Measurements from ENCODE around the gene FBLN2.
"Not testable (repeated sequence)": the region's sequence is repeated elsewhere in the genome, so short reads cannot be mapped to it uniquely, and the experiment has no call there.

Gene FBLN2

GRCh38 chr3:13550791-13551360 lies 2.0 kb downstream of the FBLN2 start:
- DNase-seq, result no peak

GRCh38 chr3:13552857-13553652 lies 4.1 kb downstream of the FBLN2 start:
- no peak for DNase-seq

GRCh38 chr3:13553686-13554085 lies 4.8 kb downstream of the FBLN2 start:
- no peak for DNase-seq

DNA sequence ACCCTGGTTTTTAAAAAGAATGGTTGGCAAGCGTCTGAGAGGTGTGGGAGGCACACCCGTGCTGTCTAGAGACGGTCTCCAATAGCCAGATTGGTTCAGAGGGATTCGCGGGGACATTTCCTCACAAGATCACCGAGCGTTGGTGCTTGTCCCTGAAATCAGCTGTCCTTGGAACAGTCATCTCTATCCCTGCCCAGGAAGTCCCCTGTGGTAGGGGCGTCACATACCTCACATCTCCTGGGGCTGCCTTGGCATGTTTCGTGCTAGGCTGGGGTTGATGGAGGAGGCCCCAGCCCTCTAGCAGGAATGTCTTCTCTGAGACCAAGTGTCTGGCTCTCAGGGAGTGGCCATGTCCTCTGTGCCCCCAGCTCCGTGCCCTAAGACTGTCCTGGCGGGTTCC lies 6.8 kb downstream of the FBLN2 start:
- DNase-seq, result no peak

DNA sequence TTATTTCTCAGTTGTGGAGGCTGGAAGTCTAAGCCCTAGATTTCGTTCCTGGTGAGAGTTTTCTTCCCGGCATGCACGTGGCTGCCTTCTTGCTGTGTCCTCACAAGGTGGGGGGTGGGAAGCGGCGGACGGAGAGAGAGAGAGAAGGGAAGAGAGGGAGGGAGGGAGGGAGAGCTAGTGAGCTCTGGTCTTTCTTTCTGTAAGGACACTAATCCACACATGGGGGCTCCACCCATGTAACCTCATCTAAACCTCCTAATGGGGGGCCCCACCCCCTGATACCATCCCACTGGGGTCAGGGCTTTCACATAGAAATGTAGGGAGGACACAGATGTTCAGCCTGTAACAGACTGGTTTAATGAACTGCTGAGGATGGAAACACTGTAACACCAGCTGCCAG lies 7.3 kb downstream of the FBLN2 start:
- no peak for DNase-seq

DNA sequence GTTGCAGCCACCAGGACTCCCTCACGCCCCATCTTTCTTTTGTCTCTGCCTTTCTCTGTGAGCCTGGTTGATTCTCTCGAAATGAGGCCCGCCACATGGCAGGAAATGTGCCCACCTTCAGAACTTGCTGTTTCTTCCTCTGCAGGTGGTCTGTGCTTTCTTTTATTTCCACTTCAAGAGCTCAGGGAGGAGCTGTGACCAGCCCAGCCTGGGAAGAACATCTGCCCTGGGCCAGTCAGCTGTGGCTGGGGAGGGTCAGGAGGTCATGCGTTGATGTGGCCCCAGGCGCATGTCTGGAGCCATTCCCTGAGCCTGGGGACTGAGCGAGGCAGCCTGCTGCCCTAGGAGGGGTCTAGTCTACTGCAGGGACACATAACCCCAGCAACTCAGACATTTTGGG lies 8.0 kb downstream of the FBLN2 start:
- no peak for DNase-seq

GRCh38 chr3:13557417-13557816 lies 8.5 kb downstream of the FBLN2 start:
- DNase-seq, result no peak

DNA sequence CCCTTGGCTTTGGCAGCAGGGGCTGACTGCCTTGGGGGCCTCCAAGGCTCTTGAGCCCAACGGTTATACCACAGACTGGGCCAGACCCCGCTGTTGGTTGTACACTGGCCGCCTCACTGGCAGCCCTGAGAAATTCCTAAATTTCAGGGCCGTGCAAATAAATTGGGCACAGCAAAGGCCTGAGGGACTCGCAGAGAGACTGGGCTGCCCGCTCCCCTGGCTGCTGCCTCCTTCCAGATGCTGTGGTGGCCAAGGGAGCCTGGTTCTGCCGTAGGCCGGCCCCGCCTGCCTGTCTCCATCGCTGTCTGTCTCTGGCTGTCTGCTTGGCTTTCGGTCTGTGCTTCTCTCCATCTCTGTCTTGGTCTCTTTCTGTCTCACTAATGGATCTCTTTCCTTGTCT lies 9.0 kb downstream of the FBLN2 start:
- no peak for DNase-seq

DNA sequence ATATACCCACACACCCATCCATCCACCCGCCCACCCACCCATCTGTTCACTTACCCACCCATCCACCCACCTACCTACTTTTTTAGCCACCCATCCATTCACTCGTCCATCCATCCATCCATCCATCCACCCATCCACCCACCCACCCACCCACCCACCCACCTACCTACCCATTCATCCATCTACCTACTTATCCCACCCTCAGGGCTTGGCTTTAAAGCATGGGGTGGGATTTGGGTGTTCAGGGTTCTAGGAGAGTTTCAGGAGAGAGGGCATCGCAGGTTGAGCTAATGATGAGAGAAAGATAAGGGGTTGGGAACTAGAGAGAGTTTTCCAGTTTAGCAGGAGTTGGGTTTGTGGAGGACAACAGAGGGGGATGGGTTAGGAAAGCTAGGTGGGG lies 9.7 kb downstream of the FBLN2 start:
- no peak for DNase-seq

GRCh38 chr3:13559764-13560525 lies 11.0 kb downstream of the FBLN2 start:
- no peak for DNase-seq

DNA sequence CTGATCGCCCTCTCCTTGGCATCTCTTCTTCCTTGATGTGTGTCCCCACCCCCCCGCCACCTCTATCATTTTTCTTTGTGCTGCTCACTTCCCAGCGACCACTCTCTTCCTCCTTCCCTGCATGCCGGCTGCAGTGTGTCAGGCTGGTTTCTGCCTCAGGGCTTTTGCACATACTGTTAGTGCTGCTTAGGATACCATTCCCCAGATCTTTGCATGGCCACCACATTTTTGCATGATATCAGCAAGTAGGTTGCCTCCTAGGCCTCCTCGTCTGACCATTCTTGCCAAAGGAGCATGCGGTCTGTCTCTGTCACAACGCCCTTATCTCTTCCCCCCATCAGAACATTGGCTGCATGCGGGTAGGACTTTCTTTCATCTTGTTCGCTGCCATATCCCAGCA lies 12.5 kb downstream of the FBLN2 start:
- DNase-seq, result no peak

GRCh38 chr3:13561967-13562366 lies 13.0 kb downstream of the FBLN2 start:
- no peak for DNase-seq

- not testable (repeated sequence) for DNase-seq
Measured at GRCh38 chr3:13562421-13562820, 13.5 kb downstream of the FBLN2 start.

GRCh38 chr3:13563321-13563720 lies 14.4 kb downstream of the FBLN2 start:
- no peak for DNase-seq

GRCh38 chr3:13563911-13564310 lies 15.0 kb downstream of the FBLN2 start:
- DNase-seq, result no peak

GRCh38 chr3:13564751-13565560 lies 16.0 kb downstream of the FBLN2 start:
- no peak for DNase-seq

- DNase-seq, result no peak
Measured at GRCh38 chr3:13565581-13566452, 16.9 kb downstream of the FBLN2 start.

DNA sequence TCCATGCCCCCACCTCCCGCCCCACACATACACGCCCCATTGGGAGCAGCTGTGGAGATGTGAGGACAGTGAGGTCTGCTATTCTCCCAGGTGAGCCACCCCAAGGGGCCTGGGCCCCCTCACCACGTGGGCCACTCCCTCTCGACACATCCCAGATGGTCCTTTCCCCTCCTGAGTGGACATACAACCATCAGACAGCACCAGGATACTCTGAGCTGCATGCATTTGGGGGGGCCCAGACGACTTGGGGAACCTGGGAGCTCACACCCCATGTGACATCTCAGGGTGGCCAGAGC lies 17.5 kb downstream of the FBLN2 start:
- DNase-seq, result no peak

- DNase-seq, result no peak
Measured at GRCh38 chr3:13566769-13567310, 17.9 kb downstream of the FBLN2 start.

GRCh38 chr3:13567684-13568514 lies 19.0 kb downstream of the FBLN2 start:
- no peak for DNase-seq

DNA sequence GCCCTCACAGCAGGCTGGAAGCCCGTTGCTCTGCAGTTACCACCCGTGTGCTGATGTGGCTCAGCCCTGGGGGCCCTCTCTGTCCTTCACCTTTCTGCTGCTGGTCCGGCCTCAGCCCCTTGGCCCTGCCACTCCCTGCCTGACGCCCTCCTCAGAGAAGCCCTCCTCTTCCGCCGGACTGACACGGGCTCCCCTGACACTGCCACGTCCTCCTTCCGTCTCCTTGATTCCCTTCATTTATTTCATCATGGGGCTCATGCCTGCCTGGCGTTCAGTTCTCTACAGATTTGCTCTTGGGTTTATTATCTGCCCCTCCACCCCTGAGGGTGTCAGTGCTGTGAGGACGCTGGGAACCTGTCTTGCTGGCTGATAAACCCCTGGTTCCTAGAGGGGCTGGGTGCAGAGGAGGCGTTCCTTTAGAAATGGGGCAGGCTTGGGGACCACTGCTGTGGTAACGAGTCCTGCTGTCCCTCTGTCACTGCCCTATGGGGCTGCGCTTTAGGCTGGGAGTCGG lies 19.6 kb downstream of the FBLN2 start:
- DNase-seq, result no peak

Measured in retina (tissue), 1 donor.